K562 (cell line): Measurements from ENCODE around the gene PFN3. TPM values are rescaled to one million over a fixed set of nuclear protein-coding genes. Genes with fewer than 3 reads are reported as not detected.

Experiments used
- DNMT1 ChIP-seq: fragments of 450-650 bp; IDR thresholded peaks from 2 replicates; pipeline ENCODE4 v1.6.1; 2016; ENCODE audit warnings: antibody characterized with exemption, mild to moderate bottlenecking
- ELF2 ChIP-seq: fragments of 250-450 bp; sonication (Bioruptor Pico); IDR thresholded peaks from 2 replicates; pipeline ENCODE4 v1.5.0; 2021; ENCODE audit warnings: mild to moderate bottlenecking
- GATA2 ChIP-seq: sonication (generic); formaldehyde crosslinking; IDR thresholded peaks from 2 replicates; pipeline ENCODE4 v1.4.0; 2020; ENCODE audit warnings: mild to moderate bottlenecking, missing genetic modification reagents
- HSF4 ChIP-seq: fragments of 250-450 bp; sonication (Bioruptor Pico); IDR thresholded peaks from 2 replicates; pipeline ENCODE4 v2.1.2; 2022; ENCODE audit warnings: mild to moderate bottlenecking, moderate library complexity, borderline replicate concordance
- SMARCA5 ChIP-seq: fragments of 450-650 bp; IDR thresholded peaks from 2 replicates; pipeline ENCODE4 v1.6.1; 2016
- SPI1 ChIP-seq: IDR thresholded peaks from 2 replicates; pipeline ENCODE4 v1.6.1; 2011; ENCODE audit warnings: low read depth, low read length, control low read depth, borderline replicate concordance
- ZNF175 ChIP-seq: fragments of 200-800 bp; sonication (Bioruptor generic); IDR thresholded peaks from 2 replicates; pipeline ENCODE4 v1.6.1; 2016; ENCODE audit warnings: low read depth, mild to moderate bottlenecking, missing genetic modification characterization, missing compliant biosample characterization
- ZNF212 ChIP-seq: fragments of 450-650 bp; formaldehyde crosslinking; IDR thresholded peaks from 2 replicates; pipeline ENCODE4 v1.4.0; 2020; ENCODE audit warnings: mild to moderate bottlenecking
- ZNF431 ChIP-seq: sonication (generic); formaldehyde crosslinking; IDR thresholded peaks from 2 replicates; pipeline ENCODE4 v1.8.0; 2022; ENCODE audit warnings: mild to moderate bottlenecking, missing genetic modification reagents
- ZNF589 ChIP-seq: fragments of 200-800 bp; sonication (Bioruptor generic); IDR thresholded peaks from 2 replicates; pipeline ENCODE4 v1.6.1; 2016; ENCODE audit warnings: low read depth, missing genetic modification characterization, missing compliant biosample characterization
- ZNF785 ChIP-seq: fragments of 250-450 bp; sonication (Bioruptor Pico); IDR thresholded peaks from 2 replicates; pipeline ENCODE4 v1.4.0; 2020; ENCODE audit warnings: mild to moderate bottlenecking
- polyA plus RNA-seq, 8 experiments: library from polyadenylated mRNA; depleted of rRNA in 4 of 8; stranded (reverse) in 5 of 8; unstranded in 3 of 8; fragments of >200 nt; fragmentation: Nextera tagmentation in 2 of 8; fragmentation: Illumina TruSeq in 1 of 8; extraction: Ambion mirVana in 2 of 8; extraction: Trizol in 1 of 8; gene quantifications; 2 replicates each; pipeline versions ENCODE4 v1.2.1 to v1.2.3, GENCODE V29; 2011 to 2014; ENCODE audit warnings: inconsistent platforms in 1 of 8, missing spikeins in 1 of 8
- total RNA-seq, 7 experiments: library from RNA; depleted of rRNA in 6 of 7; stranded (reverse); fragments of >200 nt in 6 of 7; fragmentation: Illumina TruSeq in 2 of 7; extraction: Trizol in 2 of 7; gene quantifications; 2 replicates each; pipeline versions ENCODE4 v1.2.1 to v1.2.3, GENCODE V29; 2011 to 2021; ENCODE audit warnings: low replicate concordance in 1 of 7
- TF ChIP-seq, protein P1 (sequence below): conservative IDR thresholded peaks from 2 replicates; pipeline ENCODE4 v1.6.1; 2011; ENCODE audit warnings: low read depth, mild to moderate bottlenecking, low read length; ENCODE audit not compliant: control insufficient read depth
- TF ChIP-seq, protein P2 (sequence below): fragments of 250-450 bp; sonication (Bioruptor Pico); IDR thresholded peaks from 2 replicates; pipeline ENCODE4 v1.5.0; 2021; ENCODE audit warnings: mild to moderate bottlenecking, moderate library complexity
- TF ChIP-seq, protein P3 (sequence below): sonication (generic); formaldehyde crosslinking; IDR thresholded peaks from 2 replicates; pipeline ENCODE4 v1.9.0; 2022; ENCODE audit warnings: mild to moderate bottlenecking, missing genetic modification reagents

PFN3 gene
- total and polyA plus RNA-seq, 9 of the 15 experiments (the other 6 are each of a cell fraction or from before 2014, with no cell fraction given) = not detected

DNA sequence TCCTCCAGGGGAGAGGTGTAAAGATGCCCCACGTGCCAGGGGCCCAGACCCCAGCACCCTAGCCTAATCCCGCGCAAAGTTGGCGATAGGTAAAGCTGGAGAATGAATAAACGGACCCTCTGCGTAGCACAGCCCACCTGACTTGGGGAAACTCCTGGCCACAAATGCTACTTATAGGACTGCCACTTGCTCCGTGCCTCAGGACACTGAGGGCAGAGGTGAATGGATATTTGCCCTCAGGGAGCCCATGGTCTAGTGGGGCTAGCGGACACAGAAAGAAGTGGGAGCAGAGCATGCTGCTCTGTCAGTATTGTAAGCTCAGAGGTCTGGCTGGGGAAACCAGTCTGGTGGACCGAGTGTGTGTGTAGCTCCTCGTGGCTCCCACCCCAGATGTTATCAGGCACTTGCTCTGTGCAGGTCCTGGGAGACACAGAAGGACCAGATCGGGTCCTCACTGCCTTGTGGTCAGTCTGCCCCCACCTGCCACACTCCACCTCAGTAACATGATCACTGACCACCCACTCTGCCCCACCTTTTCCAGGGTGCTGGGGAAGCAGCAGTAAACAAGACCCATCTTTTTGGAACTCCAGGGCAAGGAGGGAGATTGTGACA lies 26.9 kb upstream of the PFN3 start (continued):
- TF ChIP-seq ZNF785 = no peak
- TF ChIP-seq ZNF431 (CRISPR knock-in tag) = 0 out of 2 replicates have a peak, but pooled peaks have one; percentile 63
- TF ChIP-seq DNMT1 = no peak
- TF ChIP-seq ZNF175 (CRISPR knock-in tag) = no peak
- no peak for TF ChIP-seq SPI1
- TF ChIP-seq, protein P1, sequence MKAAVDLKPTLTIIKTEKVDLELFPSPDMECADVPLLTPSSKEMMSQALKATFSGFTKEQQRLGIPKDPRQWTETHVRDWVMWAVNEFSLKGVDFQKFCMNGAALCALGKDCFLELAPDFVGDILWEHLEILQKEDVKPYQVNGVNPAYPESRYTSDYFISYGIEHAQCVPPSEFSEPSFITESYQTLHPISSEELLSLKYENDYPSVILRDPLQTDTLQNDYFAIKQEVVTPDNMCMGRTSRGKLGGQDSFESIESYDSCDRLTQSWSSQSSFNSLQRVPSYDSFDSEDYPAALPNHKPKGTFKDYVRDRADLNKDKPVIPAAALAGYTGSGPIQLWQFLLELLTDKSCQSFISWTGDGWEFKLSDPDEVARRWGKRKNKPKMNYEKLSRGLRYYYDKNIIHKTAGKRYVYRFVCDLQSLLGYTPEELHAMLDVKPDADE = no peak
- TF ChIP-seq ZNF589 (CRISPR knock-in tag) = no peak
- TF ChIP-seq ZNF212 = no peak
- TF ChIP-seq GATA2 (CRISPR knock-in tag) = peak; percentile 64
- no peak for TF ChIP-seq ELF2 (CRISPR knock-in tag)
- TF ChIP-seq HSF4 (CRISPR knock-in tag) = no peak
- TF ChIP-seq, protein P2, sequence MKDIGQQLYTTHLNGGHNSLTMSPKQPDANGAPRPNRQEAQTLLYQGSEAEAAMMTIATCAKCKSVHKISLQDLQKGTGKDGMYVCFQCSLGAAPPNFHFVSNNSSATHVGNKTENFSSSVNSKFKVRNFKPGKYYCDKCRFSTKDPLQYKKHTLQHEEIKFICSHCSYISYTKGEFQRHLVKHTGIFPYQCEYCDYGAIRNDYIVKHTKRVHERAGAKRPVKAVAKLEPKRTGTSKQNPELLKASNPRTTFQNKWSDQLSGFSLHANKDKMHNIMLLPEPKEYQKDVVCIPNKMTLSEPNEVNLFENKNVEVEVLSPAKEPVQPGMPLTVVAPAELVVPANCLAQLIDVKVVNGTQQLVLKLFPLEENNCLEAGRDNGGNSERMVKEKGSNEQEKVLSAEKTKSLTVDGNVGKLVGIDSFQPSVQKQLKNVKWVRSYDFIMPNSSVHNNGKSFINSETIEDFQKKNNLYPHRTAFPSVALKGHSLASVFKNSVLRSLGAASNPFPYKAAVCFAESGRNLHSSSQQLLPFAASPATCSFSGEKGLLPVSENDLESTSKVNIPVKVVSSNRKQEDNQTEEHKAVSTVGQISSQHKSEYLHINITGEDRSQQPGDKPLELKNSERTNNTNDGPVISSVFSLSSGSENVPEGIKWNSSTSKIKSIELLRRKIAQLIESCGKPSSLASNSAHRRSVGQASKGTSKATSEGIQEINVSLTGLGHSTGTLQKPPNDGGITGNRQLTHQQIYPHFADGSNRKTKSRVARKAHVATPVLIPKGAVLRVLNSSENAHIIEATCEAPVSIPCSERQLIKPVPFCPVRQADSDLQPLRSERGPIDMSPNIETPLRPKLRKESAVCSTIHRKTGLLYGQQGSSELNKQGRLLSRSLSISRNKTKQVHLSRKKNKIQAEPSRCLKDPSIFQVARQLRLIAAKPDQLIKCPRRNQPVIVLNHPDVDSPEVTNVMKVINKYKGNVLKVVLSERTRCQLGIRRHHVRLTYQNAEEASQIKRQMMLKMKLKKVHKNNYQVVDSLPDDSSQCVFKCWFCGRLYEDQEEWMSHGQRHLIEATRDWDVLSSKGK (CRISPR knock-in tag) = no peak
- TF ChIP-seq, protein P3, sequence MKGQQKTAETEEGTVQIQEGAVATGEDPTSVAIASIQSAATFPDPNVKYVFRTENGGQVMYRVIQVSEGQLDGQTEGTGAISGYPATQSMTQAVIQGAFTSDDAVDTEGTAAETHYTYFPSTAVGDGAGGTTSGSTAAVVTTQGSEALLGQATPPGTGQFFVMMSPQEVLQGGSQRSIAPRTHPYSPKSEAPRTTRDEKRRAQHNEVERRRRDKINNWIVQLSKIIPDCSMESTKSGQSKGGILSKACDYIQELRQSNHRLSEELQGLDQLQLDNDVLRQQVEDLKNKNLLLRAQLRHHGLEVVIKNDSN = peak; percentile 62
- no peak for TF ChIP-seq SMARCA5
